ENCODE measurements around the gene GMEB2.

Gene GMEB2

GRCh38 chr20:63557481-63557891, 69.4 kb downstream of the GMEB2 start:
- Histone ChIP-seq H3K4me3 (ENCODE audit: low read depth, low read length) (no peak overlapping the region), H3K36me3 (replicated peaks) (peaks cover 16% of the 10 kb centered on the region), H3K27ac (no peak overlapping the region), H3K27me3 (replicated peaks) (no peaks in the 10 kb centered on the region)
- in situ Hi-C loops (cut with HindIII; ENCODE audit: low pct_ligation_motif_present, low sequenced_read_pairs): no loop called here
- no peak for DNase-seq
- no peak for TF ChIP-seq CTCF (IDR thresholded peaks at IDR 0.05; ENCODE audit: low read depth, low read length, missing control alignments)

- no peaks in the 10 kb centered on the region for H3K27me3 ChIP-seq (replicated peaks)
- no peak overlapping the region for H3K27ac ChIP-seq
- no peak for TF ChIP-seq CTCF (IDR thresholded peaks at IDR 0.05; ENCODE audit: low read depth, low read length, missing control alignments)
- no peak overlapping the region for H3K4me3 ChIP-seq (ENCODE audit: low read depth, low read length)
- DNase-seq: no peak
- in situ Hi-C loops (cut with HindIII; ENCODE audit: low pct_ligation_motif_present, low sequenced_read_pairs): no loop called here
- H3K36me3 ChIP-seq (replicated peaks): peaks cover 16% of the 10 kb centered on the region
Observed at GRCh38 chr20:63556873-63557478, 69.9 kb downstream of the GMEB2 start.

- no peak overlapping the region for H3K27ac ChIP-seq
- in situ Hi-C loops (cut with HindIII; ENCODE audit: low pct_ligation_motif_present, low sequenced_read_pairs): no loop called here
- peaks cover 10% of the 10 kb centered on the region for H3K36me3 ChIP-seq (replicated peaks)
- no peak for TF ChIP-seq CTCF (IDR thresholded peaks at IDR 0.05; ENCODE audit: low read depth, low read length, missing control alignments)
- H3K4me3 ChIP-seq (ENCODE audit: low read depth, low read length): no peak overlapping the region
- no peaks in the 10 kb centered on the region for H3K27me3 ChIP-seq (replicated peaks)
- no peak for DNase-seq
Observed at GRCh38 chr20:63555661-63556381, 71.1 kb downstream of the GMEB2 start.

GRCh38 chr20:63554361-63555278, 72.3 kb downstream of the GMEB2 start:
- Histone ChIP-seq H3K4me3 (ENCODE audit: low read depth, low read length) (no peak overlapping the region), H3K27me3 (replicated peaks) (no peaks in the 10 kb centered on the region), H3K36me3 (replicated peaks) (no peaks in the 10 kb centered on the region), H3K27ac (no peak overlapping the region)
- in situ Hi-C loops (cut with HindIII; ENCODE audit: low pct_ligation_motif_present, low sequenced_read_pairs): no loop called here
- no peak for DNase-seq
- no peak for TF ChIP-seq CTCF (IDR thresholded peaks at IDR 0.05; ENCODE audit: low read depth, low read length, missing control alignments)

- H3K4me3 ChIP-seq (ENCODE audit: low read depth, low read length): peak within 1 kb of the TSS; percentile 49
- peaks cover 3% of the 10 kb centered on the region for H3K27me3 ChIP-seq (replicated peaks)
- no peak for TF ChIP-seq CTCF (IDR thresholded peaks at IDR 0.05; ENCODE audit: low read depth, low read length, missing control alignments)
- in situ Hi-C loops (cut with HindIII; ENCODE audit: low pct_ligation_motif_present, low sequenced_read_pairs): no loop called here
- H3K27ac ChIP-seq: no peak within 1 kb of the TSS
- no peak for DNase-seq
- no peaks in the 10 kb centered on the region for H3K36me3 ChIP-seq (replicated peaks)
Observed at GRCh38 chr20:63553933-63554290, 73.0 kb downstream of the GMEB2 start, which contains the start of gene FNDC11. Gene FNDC11, plus strand, starts transcription at chr20:63554159. Its CDS starts 1,505 bp downstream, at chr20:63555664.
